GM19395 (cell line): ENCODE data around the gene MACROD1.

Source experiments
- ATAC-seq: cut with Tn5 transposase; IDR thresholded peaks from one replicate; pipeline ENCODE4 v1.9.1; 2021; ENCODE audit warnings: mild to moderate bottlenecking, moderate library complexity; ENCODE audit not compliant: unreplicated experiment

The MACROD1 gene

DNA sequence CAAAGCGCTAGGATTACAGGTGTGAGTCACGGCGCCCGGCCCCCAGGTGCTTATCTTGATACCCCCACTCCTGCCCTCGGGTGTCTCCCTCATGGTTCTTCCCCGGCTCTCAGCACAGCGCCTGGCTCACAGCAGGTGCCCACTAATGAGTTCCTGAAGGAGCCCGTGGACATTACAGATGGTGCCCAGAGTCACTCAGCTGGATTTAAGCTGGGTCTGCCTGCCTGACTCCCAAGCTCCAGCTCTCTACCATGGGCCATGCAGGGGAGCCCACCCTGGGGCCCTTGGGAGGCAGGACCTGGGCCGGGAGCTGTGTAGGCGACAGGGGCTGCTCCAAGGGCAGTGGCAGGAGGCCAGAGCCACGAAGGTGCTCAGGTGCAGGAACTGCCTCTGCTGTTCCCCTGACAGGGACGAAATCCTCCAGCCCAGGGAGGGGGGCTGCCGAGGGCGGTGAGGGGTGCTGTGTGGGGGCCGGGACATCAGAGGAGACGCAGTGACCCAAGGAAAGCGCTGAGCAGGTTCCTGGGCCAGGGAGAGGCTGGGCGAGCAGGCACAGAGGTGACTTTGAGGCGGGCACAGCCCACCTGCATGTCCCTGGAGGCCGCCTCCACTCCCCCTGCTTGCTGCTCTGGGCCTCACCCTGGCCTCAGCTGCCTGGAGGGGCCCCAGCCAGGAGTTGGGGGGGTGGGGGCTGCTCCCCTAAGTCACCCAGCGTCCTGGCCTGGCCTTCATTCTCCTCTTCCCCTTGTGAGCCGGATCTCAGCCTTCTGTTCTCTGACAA is 144.7 kb downstream of the MACROD1 start:
- no peak for ATAC-seq

DNA sequence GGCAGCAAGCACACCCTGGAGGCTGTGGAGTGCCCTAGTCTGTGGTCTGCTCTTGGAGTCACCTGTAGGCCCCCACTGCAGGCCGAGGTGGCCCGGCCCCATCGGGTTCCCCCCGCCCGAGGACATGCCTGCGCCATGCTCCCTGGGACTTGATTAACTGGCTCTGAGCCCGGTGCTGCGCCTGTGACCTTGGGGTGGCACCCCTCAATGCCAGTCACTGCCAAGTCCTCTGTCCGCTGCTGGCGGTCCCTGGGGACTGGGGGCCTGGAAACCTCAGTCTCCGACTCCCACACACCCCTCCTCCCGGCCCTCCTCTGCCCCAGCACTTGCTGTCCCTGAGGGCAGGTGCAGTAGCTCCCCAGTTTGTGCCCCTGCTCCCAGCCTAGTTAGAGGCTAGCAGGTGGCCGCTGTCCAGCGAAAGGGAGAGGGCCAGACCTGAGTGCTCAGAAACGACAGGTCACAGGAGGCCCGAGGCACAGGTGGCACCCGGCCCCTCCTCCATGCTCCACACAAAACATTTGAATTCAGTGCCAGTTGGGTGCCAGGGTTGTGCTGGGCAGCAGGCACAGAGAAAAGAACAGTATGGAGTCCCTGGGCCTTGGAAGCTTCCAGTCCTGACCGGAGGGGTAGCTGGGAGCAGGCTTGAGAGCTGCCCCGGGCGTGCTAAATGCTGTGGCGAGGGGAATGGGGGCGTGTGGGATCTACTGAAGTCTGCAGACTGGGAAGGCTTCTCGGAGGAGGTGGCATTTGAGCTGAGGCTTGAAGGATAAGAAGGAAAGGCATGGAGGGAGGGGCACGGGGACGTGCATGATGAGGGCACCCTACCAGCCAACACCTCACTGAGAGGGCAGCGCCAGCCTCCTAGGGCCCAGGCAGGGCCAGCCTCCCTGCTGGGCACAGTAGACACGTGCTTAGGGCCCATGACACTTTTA is 146.5 kb downstream of the MACROD1 start:
- no peak for ATAC-seq

DNA sequence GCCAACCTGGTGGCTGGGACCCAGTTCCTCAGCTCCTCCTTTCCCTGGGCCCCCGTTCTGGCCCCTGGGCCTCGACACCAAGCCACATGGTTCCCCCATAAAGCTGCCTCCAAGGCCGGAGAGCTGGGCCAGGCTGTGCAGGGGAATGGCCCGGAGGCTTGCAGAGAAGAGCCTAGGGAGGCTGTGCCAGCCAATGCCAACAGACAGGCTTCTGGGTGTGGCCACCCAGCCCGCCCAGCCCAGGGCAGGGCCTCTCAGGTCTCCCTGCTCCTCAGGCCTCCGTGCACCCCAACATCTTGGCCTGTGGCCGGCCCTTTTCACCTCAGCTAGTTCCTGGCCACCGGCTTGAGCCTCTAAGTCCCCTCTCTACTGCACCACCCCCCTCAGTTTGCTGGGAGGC is 147.6 kb downstream of the MACROD1 start:
- ATAC-seq, result no peak

DNA sequence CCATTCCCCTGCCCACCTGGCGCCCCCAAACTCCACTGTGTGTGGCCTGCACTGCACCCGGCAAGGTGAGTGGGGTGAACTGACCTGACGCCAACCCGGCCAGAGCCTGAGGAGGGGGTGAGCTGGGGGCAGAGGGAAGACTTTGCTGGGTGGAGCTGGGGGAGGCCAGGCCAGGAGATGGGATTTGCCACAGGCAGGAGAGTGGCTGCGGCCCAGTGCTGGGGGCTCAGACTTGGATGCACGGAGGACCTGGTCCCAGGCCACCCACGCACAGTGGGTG is 148.0 kb downstream of the MACROD1 start:
- ATAC-seq, result no peak

DNA sequence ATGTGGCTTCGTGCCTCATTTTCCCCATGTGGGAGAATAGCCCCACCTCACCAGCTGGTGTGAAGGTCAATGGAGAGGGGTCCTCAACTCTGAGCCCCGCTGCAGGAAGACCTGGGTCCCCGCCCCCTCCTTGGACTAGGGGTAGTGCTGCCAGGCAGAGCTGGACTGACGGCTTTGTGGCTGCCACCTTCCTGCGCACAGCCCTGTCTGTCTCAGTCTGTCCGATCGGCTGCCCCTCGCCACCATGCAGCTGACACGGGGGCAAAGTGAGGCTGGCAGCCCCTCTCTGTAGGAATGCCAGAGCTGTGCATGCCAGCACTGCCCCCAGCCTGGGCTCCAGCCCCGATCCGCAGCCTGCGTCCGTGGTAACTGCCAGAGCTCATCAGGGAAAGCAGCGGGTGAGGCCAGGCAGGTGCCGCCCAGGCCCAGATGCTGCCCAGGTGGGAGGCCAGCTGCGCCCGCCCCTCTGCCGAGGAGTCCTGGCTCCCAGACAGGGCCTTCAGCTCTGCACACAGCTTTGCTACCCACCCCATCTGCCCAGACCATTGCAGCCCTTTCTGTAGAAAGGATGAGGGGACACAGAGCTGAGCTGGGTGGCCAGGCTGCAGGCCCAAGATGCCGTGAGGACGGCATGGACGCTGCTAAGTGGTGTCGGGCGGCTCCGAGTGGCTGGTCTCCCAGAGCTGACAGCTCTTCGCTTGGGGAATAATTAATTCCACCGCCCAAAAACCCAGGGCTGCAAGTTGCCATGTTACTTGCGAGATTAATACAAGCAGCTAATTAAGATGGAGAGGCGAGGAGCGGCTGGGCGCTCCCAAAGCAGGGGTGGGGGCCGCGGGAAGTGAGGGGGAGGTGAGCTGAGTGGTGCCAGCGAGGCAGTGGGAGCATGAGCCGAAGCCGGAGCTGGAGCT is 149.7 kb downstream of the MACROD1 start:
- no peak for ATAC-seq

DNA sequence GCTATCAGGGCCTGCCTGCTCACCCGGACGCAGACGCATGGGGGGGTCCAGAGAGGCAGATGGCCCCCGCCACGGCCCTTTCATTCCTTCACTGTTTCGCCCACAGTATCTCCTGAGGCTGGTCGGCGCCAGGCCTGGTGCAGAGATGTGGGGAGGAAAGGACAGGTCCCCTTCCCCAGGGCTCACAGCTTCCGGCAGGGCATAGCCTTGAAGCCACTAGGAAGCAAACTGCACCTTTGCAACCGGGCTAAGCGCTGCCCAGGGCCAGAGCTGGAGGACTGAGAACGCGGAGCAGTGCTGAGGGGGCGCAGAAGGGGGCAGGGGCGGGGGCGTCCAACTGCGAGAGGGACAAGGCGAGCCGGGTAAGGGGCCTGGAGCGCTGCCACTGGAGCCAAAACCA is 150.4 kb downstream of the MACROD1 start:
- ATAC-seq, result no peak

DNA sequence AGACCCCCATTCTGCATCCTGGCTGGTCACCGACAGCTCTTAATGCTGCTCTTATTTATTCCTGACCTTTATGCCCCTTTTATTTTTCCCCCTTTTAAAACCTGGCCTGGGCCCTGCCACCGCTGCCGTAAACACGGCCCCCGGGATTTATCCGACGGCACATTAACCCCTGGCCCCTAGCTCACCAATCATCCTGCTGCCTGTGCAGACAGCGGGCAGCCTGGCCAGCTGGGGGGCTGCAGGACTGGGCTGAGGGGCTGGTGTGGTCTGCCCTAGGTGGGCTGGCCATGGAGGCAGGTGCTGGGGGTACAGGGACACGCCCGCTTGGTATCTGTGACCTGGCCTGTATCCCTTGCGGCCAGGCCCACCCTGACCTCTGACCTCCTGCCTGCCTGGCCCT is 151.6 kb downstream of the MACROD1 start:
- ATAC-seq, result no peak

DNA sequence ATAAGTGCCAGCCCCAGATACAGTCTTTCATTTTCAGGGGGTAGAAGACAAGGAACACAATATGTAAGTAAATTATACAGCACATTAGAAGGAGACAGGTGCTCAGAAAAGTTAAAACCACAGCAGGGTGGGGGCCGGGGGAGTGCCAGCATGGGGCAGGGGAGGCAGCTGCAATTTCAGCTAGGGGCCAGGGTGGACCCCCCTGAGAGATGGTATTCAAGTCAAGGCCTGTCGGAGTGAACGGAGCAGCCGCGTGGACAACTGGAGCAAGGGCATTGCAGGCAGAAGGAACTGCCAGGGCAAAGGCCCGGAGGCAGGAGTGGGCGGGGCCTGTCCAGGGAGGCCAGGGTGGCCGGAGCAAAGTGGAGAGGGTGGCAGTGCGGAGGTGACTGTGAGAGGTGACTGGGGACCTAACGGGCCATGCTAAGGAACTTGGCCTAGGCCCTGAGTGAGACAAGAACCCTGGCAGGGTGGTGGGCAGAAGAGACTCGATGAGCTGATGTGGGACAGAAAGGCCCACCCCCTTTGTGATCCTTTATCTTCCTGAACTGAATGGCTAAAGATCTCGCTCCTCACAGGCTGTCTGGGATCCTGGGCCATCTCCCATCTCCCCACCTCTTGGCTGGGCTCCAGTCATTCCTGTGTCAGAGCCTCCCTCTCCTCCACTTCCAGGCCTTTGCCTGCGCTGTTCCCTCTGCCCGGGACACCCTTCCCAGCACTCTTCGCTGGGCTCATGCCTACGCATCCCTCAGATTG is 152.6 kb downstream of the MACROD1 start:
- no peak for ATAC-seq

DNA sequence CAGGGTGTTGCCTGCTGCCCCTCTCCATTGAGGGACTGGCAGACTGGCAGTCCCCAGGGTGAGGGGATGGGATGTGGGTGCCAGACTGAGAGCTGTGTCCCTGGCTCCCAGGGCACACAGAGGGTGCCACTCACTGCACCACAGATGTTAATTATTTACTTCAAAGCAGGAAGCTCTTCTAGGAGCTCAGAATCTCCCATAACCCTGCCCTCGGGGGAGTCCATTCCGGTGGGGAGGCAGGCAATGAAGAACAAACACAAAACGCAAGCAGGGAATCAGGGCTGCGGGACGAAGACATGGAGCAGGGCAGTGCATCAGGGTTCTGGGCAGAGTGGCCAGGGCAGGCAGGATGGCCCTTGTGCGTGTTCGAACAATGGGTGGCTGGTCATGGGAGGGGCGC is 154.5 kb downstream of the MACROD1 start:
- no peak for ATAC-seq

DNA sequence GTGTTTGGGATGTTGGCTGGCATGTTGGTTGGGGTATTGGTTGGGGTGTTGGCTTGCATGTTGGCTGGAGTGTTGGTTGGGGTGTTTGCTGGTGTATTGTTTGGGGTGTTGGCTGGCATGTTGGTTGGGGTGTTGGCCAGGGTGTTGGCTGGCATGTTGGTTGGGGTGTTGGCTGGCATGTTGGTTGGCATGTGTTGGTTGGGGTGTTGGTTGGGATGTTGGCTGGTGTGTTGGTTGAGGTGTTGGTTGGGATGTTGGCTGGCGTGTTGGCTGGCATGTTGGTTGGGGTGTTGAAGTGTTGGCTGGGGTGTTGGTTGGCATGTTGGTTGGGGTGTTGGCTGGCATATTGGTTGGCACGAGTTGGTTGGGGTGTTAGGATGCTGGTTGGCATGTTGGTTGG is 155.1 kb downstream of the MACROD1 start:
- ATAC-seq, result no peak

DNA sequence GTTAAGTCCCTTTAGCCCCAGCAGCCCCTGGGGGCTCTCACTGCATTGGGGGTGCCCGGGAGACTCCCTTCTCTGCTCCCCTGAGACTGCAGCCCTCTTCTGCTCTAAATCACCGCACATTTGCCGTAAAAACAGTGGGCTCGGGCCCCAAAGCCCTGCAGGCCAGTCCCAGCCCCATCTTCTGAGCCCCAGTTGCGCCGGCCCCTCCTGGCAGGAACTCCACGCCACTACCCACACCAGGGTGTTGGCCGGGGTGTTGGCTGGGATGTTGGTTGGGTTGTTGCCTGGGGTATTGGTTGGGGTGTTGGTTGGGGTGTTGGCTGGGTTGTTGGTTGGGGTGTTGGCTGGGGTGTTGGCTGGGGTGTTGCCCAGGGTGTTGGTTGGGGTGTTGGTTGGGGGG is 156.2 kb downstream of the MACROD1 start:
- no peak for ATAC-seq

DNA sequence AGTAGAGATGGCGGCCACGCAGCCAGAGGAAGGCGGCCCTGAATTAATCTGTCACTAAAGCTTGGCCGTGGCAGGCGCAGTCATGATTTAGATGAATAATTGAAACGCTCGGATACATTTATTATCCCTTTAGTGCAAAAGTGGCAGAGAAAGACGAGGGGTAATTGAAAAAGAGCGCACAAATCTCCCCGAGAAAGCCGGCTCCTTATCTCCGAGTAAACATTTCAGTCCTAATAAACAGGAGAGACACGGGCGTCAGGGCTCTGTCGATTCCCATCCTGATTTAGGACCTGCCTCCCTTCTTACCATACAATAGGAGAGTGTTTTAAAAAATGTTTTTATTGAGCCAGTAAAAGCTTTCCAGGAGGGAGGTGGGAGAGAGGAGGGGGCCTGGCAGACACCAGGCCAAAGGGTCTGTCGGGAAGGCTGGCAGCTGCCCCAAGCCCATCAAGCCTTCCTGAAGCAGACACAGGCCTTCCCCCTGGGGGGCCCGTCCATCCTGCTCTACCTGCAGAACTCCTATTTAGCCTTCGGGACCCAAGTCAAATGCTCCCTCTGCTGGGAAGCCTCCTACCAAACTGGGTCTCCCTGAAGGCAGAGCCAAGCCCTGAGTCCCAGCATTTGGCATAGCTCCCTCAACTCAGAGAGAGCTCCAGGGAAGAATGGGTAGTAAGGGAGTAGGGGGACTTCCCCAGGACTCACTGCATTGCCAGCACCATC is 156.8 kb downstream of the MACROD1 start:
- ATAC-seq, result no peak

DNA sequence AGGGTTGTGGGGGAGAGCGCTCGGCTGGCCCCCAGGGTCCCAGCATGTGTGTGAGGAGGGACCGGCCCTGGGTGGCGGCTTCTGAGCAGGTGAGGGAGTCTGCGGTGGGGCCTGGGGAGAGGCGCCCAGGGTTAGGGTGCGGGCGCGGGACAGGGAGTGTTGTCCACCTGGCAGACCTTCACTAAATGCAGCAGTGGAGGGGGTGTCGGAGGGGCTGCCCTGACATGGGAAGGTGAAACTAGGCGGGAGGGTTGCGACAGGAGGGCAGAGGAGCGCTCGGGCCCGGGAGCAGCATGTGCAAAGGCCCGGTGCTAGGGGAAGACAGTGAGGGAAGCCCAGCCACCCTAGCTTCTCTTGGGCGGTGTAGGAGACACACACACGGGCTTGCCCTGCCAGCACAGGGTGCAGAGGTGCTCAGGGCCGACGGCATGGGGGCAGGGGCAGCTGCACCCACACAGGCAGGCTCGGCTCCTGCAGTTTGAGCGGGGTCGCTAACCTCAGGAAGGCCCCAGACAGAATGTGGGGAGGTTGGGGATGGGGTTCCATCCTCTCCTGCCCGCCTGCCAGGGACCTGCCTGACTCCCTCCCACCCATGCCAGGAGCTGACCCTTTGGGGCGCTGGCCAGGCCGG is 157.5 kb downstream of the MACROD1 start:
- no peak for ATAC-seq

DNA sequence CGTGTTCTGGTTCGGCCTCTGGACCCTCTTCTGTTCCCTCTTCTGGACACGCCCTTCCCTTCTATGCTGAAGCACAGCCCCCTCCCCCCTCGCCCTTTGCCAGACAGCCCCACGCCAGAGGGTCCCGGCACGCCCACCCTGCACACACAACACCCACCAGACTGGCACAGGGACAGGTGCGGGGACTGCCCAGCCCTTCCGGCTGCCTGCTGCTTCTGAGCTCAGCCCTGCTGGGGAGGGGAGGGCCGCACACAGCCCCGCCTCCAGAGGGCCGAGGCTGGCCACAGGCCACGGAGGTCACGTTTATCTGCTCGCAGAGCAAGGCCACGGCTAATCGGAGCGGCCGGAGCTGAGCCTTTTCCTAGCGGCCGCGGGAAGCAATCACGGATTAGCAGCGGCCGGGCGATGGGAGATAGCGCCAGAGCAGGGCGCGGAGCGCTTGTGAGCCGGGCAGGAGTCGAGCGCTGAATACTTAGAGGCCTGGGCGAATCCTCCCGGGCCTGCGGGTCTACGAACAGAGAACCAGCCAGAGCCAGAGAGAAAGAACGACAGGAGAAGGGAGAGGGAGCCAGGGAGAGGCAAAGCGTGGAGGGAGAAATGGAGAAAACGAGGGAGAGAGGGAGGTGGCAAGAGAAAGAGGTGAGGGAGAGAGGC is 158.2 kb downstream of the MACROD1 start:
- ATAC-seq, result no peak

DNA sequence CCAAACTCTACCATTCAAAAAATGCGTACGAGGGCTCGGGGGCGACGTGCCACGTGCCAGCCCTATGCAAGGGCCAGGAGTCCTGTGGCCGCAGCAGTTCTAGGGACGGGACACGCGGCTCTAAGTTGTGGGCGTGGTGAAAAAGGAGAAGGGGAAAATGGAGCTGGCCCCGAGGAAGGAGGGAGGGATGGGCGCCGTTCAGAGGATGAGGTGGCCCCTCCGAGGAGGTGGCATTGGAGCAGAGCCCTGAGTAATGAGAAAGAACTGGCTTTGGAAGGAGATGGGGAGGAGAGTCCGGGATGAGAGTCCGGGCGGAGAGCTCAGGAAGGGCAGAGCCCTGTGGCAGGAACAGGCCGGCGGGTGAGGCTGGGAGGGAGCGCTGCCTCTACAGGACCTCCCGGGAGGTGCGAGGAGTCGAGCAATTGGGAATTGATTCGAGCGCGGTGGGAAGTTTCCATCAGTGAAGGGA is 158.7 kb downstream of the MACROD1 start:
- no peak for ATAC-seq

DNA sequence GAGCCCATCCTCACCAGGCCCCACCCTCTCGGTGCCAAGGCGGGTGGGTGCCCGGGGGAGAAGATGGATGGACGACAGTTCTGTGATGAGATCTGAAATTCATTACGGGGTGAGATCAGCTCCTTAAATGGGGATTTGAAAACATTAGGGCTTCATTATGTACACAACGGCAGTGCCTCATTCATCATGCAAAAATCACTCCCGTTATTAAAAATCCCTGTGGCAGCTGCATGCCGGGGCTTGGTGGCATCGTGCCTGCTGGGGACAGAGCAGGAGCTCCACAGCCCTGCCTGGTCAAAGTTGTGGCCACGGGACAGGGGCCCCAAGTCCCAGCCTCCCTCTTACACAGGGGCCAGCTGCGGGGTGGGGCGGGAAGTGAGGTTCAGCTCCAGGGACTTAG is 159.5 kb downstream of the MACROD1 start:
- no peak for ATAC-seq

DNA sequence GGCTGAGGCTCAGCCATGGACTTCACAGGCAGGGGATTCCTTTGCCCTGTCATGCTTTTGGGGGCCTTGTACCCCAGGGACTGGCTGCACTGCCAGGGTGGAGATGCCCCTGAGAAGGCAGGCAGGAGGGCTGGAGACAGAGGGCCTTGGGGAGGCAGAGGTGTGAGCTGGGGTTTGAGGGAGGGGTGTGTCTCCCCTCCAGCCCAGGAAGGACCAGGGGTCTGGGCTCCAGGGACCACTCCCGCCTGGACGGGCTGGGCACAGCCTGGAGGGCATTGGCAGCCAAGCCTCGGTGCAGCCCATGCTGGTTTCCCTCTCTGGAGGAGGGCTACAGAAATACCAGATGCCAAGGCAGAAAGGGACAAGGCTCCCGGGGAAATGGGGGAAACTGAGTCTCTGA is 160.2 kb downstream of the MACROD1 start:
- no peak for ATAC-seq

DNA sequence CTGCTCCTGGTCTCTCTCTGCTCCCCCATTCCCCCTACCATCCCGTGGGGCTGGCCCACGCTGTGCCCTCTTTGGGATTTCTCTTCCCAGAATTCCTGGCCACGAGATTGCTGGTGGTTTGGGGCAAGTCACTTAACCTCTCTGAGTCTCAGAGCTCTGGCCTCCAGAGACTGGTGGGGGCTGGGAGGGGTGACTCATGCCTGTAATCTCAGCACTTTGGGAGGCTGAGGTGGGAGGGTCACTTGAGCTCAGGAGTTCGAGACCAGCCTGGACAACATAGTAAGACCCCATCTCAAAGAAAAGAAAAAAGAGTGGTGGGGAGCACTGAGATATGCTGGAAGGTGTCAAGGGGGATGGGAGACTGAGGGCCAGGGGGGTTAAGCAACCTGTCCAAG is 161.3 kb downstream of the MACROD1 start:
- ATAC-seq, result no peak
